GM21825 (cell line): Measurements from ENCODE around the gene IL5.
"Not testable (repeated sequence)": the region's sequence is repeated elsewhere in the genome, so short reads cannot be mapped to it uniquely, and the experiment has no call there.

Source experiments
- ATAC-seq: cut with Tn5 transposase; IDR thresholded peaks from one replicate; pipeline ENCODE4 v1.9.1; 2021; ENCODE audit warnings: mild to moderate bottlenecking, moderate library complexity; ENCODE audit not compliant: unreplicated experiment

Gene IL5

GRCh38 chr5:132543472-132544201, at the start of gene IL5:
Gene IL5 (minus strand): TSS chr5:132543522. CDS start chr5:132543478, 44 bp downstream.
- ATAC-seq = no peak

- ATAC-seq = no peak
These were observed 49.2 kb upstream of the IL5 start for GRCh38 chr5:132592521-132592920.

- ATAC-seq = no peak
These were observed 47.8 kb upstream of the IL5 start for GRCh38 chr5:132591145-132591544.

GRCh38 chr5:132589467-132589866, 46.1 kb upstream of the IL5 start:
- no peak for ATAC-seq

GRCh38 chr5:132586063-132586462, 42.7 kb upstream of the IL5 start:
- no peak for ATAC-seq

- not testable (repeated sequence) for ATAC-seq
These were observed 41.2 kb upstream of the IL5 start for GRCh38 chr5:132584560-132584959.

- no peak for ATAC-seq
These were observed 32.8 kb upstream of the IL5 start for GRCh38 chr5:132576123-132576522.

- ATAC-seq = no peak
These were observed 23.3 kb upstream of the IL5 start for GRCh38 chr5:132566657-132567056.

- ATAC-seq = not testable (repeated sequence)
These were observed 21.2 kb upstream of the IL5 start for GRCh38 chr5:132564555-132564954.

- ATAC-seq = no peak
These were observed 18.3 kb upstream of the IL5 start for GRCh38 chr5:132561601-132562000.

- ATAC-seq = no peak
These were observed 16.2 kb upstream of the IL5 start for GRCh38 chr5:132559383-132560060.

- peak; percentile 41 for ATAC-seq
These were observed 14.3 kb upstream of the IL5 start for GRCh38 chr5:132557478-132558172.

GRCh38 chr5:132556763-132557477, 13.6 kb upstream of the IL5 start, which contains the start of gene RAD50:
Gene RAD50 (plus strand): TSS chr5:132556977. CDS start chr5:132557325, 348 bp downstream.
- peak; percentile 92 for ATAC-seq

- ATAC-seq = no peak
These were observed 12.9 kb upstream of the IL5 start for GRCh38 chr5:132556153-132556762.

- ATAC-seq = no peak
These were observed 6.3 kb upstream of the IL5 start for GRCh38 chr5:132549576-132549975.

- ATAC-seq = not testable (repeated sequence)
These were observed 5.5 kb upstream of the IL5 start for GRCh38 chr5:132548834-132549233.

GRCh38 chr5:132547269-132547668, 3.9 kb upstream of the IL5 start:
- no peak for ATAC-seq

- no peak for ATAC-seq
These were observed 2.8 kb upstream of the IL5 start for GRCh38 chr5:132546108-132546507.

- no peak for ATAC-seq
These were observed 2.6 kb downstream of the IL5 start for GRCh38 chr5:132540764-132541163.

GRCh38 chr5:132540149-132540548, 3.2 kb downstream of the IL5 start:
- no peak for ATAC-seq

- no peak for ATAC-seq
These were observed 3.6 kb downstream of the IL5 start for GRCh38 chr5:132539716-132540115.
